ENCODE data around the gene CWC27.

Gene CWC27

DNA sequence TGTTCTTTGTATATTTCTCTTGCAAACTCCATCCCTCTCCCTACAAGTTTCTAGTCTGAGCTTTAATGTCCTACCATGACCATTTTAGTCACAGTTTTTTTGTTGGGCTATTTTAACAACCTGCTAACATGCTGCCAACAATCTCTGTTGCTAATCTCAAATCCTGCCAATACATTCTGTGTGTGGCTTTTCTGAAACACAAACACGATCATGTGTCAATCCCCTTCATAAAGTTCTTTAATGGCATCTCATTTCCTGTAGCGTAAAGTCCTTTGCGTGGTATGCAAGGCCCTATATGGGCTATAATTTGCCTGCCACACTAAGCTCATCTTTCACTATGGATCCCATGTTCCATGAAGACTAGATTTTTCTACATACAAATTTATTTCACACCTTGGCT lies 180.6 kb downstream of the CWC27 start:
- TF ChIP-seq, protein P1, sequence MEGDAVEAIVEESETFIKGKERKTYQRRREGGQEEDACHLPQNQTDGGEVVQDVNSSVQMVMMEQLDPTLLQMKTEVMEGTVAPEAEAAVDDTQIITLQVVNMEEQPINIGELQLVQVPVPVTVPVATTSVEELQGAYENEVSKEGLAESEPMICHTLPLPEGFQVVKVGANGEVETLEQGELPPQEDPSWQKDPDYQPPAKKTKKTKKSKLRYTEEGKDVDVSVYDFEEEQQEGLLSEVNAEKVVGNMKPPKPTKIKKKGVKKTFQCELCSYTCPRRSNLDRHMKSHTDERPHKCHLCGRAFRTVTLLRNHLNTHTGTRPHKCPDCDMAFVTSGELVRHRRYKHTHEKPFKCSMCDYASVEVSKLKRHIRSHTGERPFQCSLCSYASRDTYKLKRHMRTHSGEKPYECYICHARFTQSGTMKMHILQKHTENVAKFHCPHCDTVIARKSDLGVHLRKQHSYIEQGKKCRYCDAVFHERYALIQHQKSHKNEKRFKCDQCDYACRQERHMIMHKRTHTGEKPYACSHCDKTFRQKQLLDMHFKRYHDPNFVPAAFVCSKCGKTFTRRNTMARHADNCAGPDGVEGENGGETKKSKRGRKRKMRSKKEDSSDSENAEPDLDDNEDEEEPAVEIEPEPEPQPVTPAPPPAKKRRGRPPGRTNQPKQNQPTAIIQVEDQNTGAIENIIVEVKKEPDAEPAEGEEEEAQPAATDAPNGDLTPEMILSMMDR (IDR thresholded peaks at IDR 0.05; ENCODE audit: low read depth, low read length, missing control alignments), result no peak
- H3K4me3 ChIP-seq (ENCODE audit: low read depth, low read length), result no peak overlapping the region
- in situ Hi-C loops (cut with HindIII; ENCODE audit: low sequenced_read_pairs), result no loop called here
- no peak for DNase-seq (ENCODE audit: low read depth)

DNA sequence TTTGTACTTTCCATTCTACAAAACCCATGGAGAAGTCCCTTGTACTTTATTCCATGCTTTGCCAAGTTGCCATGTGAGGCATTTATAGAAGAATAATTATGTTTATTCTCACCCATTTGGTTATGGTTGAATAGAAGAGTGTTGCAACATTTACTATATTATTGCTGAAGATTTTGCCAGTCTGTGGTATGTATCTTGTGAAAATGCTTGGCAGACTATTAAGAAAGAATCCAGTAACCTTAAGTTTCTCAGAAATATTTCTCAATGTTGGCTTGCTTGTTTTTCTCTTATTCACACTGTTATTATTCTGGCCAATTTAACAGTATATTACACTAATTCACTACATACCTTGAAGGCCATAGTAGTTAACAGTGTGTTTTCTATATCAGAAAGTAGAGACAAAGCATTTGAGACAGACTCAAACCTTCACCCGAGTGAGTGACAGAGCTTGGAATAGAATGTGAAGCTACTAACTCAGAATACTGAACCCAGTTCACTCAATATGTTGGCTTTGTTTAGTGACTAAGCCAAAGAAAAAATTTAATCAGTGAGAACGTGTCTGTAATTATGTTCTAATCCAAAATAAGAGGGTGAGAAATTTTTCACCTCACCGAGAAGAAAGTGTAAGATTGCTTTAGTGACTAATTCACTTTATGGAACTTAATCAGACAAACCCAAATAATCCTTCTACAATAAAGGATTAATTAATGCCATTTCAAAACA lies 184.4 kb downstream of the CWC27 start:
- DNase-seq (ENCODE audit: low read depth), result no peak
- TF ChIP-seq, protein P1 (IDR thresholded peaks at IDR 0.05; ENCODE audit: low read depth, low read length, missing control alignments), result no peak
- in situ Hi-C loops (cut with HindIII; ENCODE audit: low sequenced_read_pairs), result no loop called here
- H3K4me3 ChIP-seq (ENCODE audit: low read depth, low read length), result no peak overlapping the region

DNA sequence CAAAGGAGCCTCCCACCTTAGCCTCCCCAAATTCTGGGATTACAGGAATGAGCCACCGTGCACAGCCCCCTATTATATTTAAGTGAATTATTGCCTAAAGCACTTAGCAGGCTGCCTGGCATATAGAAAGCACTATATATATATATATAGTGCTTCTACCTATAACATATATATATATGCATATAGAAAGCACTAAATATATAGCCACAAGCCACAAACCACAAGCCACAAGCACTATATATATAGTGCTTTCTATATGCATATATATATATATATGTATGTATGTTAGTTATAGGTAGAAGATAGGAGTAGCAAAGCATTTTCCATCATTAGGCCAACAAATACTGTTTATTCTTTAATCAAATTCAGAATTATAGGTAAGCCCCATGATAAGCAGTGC lies 185.8 kb downstream of the CWC27 start:
- in situ Hi-C loops (cut with HindIII; ENCODE audit: low sequenced_read_pairs), result no loop called here
- no peak overlapping the region for H3K4me3 ChIP-seq (ENCODE audit: low read depth, low read length)
- TF ChIP-seq, protein P1 (IDR thresholded peaks at IDR 0.05; ENCODE audit: low read depth, low read length, missing control alignments), result no peak
- no peak for DNase-seq (ENCODE audit: low read depth)

DNA sequence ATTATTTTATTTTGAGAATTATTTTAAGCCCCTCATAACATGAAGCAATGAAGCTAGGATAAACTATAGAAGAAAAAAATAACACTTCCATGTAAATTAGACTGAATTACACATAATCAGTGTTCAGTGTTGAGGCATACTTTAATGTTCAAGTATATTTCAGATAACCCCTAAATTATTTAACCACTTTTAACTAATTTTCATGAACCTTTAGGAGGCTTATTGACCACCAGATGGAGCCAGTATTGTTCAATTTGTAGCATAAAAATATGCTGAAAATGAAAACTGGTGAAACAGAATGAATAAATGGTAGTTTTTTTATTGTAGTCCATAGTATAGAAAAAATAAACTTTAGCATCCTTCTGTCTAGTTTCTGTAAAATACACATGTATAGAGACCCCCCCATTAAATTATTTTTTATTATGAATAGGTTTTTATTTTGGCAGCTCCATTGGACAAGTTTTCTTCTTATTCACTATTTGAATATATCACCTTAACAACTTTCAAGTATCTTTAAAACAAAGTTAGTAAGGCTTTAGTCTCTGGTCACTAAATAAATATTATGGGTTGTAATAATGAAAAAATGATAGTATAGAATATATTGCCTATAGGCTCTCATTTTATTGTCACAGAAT lies 190.1 kb downstream of the CWC27 start:
- TF ChIP-seq, protein P1 (IDR thresholded peaks at IDR 0.05; ENCODE audit: low read depth, low read length, missing control alignments), result peak; percentile 42
- DNase-seq (ENCODE audit: low read depth), result peak; percentile 39
- in situ Hi-C loops (cut with HindIII; ENCODE audit: low sequenced_read_pairs), result no loop called here
- H3K4me3 ChIP-seq (ENCODE audit: low read depth, low read length), result no peak overlapping the region

DNA sequence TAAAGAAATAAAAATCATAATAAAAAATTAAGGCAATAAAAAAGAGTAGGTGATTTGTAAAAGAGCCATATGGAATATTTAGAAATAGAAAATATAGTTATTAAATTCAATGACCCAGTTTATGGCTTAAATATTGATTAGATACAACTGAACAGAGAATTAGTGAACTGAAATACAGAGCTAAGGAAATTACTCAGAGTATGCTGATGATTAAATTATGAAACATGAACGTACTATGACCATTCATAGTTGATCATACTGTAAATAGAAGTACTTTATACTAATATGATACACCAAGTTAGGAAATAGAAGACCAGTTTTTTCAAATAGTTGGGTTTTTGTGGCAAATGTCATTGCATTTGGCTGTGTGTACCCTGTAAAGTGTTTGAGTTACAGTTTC lies 194.5 kb downstream of the CWC27 start:
- H3K4me3 ChIP-seq (ENCODE audit: low read depth, low read length), result no peak overlapping the region
- in situ Hi-C loops (cut with HindIII; ENCODE audit: low sequenced_read_pairs), result no loop called here
- TF ChIP-seq, protein P1 (IDR thresholded peaks at IDR 0.05; ENCODE audit: low read depth, low read length, missing control alignments), result no peak
- DNase-seq (ENCODE audit: low read depth), result no peak

DNA sequence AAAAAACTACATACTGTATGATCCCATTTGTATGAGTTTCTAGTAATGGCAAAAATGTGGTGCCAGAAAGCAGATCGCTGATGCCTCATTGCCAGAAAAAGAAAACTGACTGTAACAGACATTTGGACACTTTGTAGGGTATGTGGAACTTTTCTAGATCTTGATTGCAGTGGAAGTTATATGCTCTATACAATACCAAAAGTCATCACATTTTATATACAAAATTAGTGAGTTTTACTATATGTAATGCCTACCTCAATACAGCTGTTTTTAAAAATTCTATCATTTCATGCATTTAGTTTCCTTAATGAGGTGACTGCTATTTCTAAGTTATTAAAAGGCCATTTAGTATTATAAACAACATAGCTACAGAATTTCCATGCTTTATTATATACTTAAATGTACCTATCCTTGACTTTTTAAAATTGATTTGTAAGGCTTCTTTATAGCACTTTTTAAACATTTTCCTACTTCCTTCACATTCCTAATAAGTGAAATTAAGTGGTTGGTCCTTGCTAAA lies 199.9 kb downstream of the CWC27 start:
- no peak for DNase-seq (ENCODE audit: low read depth)
- TF ChIP-seq, protein P1 (IDR thresholded peaks at IDR 0.05; ENCODE audit: low read depth, low read length, missing control alignments), result no peak
- in situ Hi-C loops (cut with HindIII; ENCODE audit: low sequenced_read_pairs), result no loop called here
- no peak overlapping the region for H3K4me3 ChIP-seq (ENCODE audit: low read depth, low read length)

Measured in astrocyte of the cerebellum (primary cell).